CD4-positive, alpha-beta T cell treated with Interleukin-4 for 4 hours (primary cell): Measurements from ENCODE around the gene NPAS3.

Experiments
- DNase-seq: peaks from one replicate; pipeline ENCODE4 v3.0.0-alpha.2; 2020

Gene NPAS3

GRCh38 chr14:33529787-33530757, 591.4 kb downstream of the NPAS3 start:
- no peak for DNase-seq

- no peak for DNase-seq
Measured at GRCh38 chr14:33532553-33532952, 593.9 kb downstream of the NPAS3 start.

- no peak for DNase-seq
Measured at GRCh38 chr14:33534104-33534503, 595.4 kb downstream of the NPAS3 start.

GRCh38 chr14:33534632-33535031, 596.0 kb downstream of the NPAS3 start:
- no peak for DNase-seq

- DNase-seq: no peak
Measured at GRCh38 chr14:33539918-33540357, 601.3 kb downstream of the NPAS3 start.

GRCh38 chr14:33541171-33541570, 602.5 kb downstream of the NPAS3 start:
- DNase-seq: no peak

- no peak for DNase-seq
Measured at GRCh38 chr14:33542338-33543287, 603.9 kb downstream of the NPAS3 start.

- no peak for DNase-seq
Measured at GRCh38 chr14:33545696-33546095, 607.0 kb downstream of the NPAS3 start.

- DNase-seq: no peak
Measured at GRCh38 chr14:33548606-33549005, 609.9 kb downstream of the NPAS3 start.

GRCh38 chr14:33551963-33552362, 613.3 kb downstream of the NPAS3 start:
- DNase-seq: no peak

GRCh38 chr14:33553706-33554278, 615.1 kb downstream of the NPAS3 start:
- DNase-seq: no peak

GRCh38 chr14:33554988-33555387, 616.3 kb downstream of the NPAS3 start:
- DNase-seq: no peak

- DNase-seq: no peak
Measured at GRCh38 chr14:33555710-33556350, 617.2 kb downstream of the NPAS3 start.

- no peak for DNase-seq
Measured at GRCh38 chr14:33556382-33557121, 617.9 kb downstream of the NPAS3 start.

GRCh38 chr14:33560718-33561431, 622.2 kb downstream of the NPAS3 start:
- DNase-seq: no peak

GRCh38 chr14:33561488-33562175, 623.0 kb downstream of the NPAS3 start:
- no peak for DNase-seq

- DNase-seq: no peak
Measured at GRCh38 chr14:33563191-33563900, 624.7 kb downstream of the NPAS3 start.

- DNase-seq: no peak
Measured at GRCh38 chr14:33563901-33564197, 625.2 kb downstream of the NPAS3 start.

- no peak for DNase-seq
Measured at GRCh38 chr14:33564774-33565630, 626.3 kb downstream of the NPAS3 start.
